CD4-positive, alpha-beta memory T cell (primary cell): ENCODE measurements around the gene STT3A. TPM values are rescaled to one million over a fixed set of nuclear protein-coding genes. Genes with fewer than 3 reads are reported as not detected.

Experiments used
- CTCF ChIA-PET: fragments of 350-600 bp; sonication (Branson Sonifier 250); formaldehyde crosslinking; loops from one replicate; lab custom pipeline; 2021; ENCODE audit warnings: inconsistent platforms; ENCODE audit not compliant: partially characterized antibody; lab: Charles Lee
- POLR2A ChIA-PET: fragments of 350-600 bp; sonication (Branson Sonifier 250); formaldehyde crosslinking; loops from one replicate; lab custom pipeline; 2021; ENCODE audit not compliant: partially characterized antibody; lab: Charles Lee
- DNase-seq, 5 donors: peaks; one replicate each; pipeline versions ENCODE4 v3.0.0 to v3.0.0-alpha.2; 2020 to 2022; ENCODE audit warnings: mixed read lengths in 1 of 5
- H3K27ac ChIP-seq: one replicate; pipeline ENCODE4 v1.7.0; 2013; ENCODE audit warnings: low read depth, low read length
- H3K27me3 ChIP-seq: 2 replicates; pipeline ENCODE4 v1.7.0; 2013; ENCODE audit warnings: mild to moderate bottlenecking, low read length, moderate library complexity; ENCODE audit not compliant: insufficient read depth
- H3K36me3 ChIP-seq: 2 replicates; pipeline ENCODE4 v1.7.0; 2013; ENCODE audit warnings: mild to moderate bottlenecking, low read length, moderate library complexity; ENCODE audit not compliant: insufficient read depth
- H3K4me1 ChIP-seq: 2 replicates; pipeline ENCODE4 v1.7.0; 2013; ENCODE audit warnings: mild to moderate bottlenecking, low read length, moderate library complexity; ENCODE audit not compliant: insufficient read depth
- H3K4me3 ChIP-seq, 2 donors: one replicate each; pipeline ENCODE4 v1.7.0; 2013; ENCODE audit warnings: low read length in 2 of 2, mild to moderate bottlenecking in 1 of 2
- H3K9me3 ChIP-seq, 2 donors: one replicate each; pipeline ENCODE4 v1.7.0; 2013; ENCODE audit warnings: low read length in 2 of 2, control low read depth in 1 of 2; ENCODE audit not compliant: control insufficient read depth in 1 of 2
- H3K27ac Mint-ChIP-seq, 7 donors: one replicate each; pipeline ENCODE4 v1.8.0; 2020 to 2021; ENCODE audit warnings: mixed read lengths in 7 of 7, mild to moderate bottlenecking in 6 of 7, inconsistent platforms in 3 of 7, moderate library complexity in 3 of 7
- H3K27me3 Mint-ChIP-seq, 2 donors: one replicate each; pipeline ENCODE4 v1.8.0; 2020 to 2021; ENCODE audit warnings: mixed read lengths in 2 of 2
- H3K36me3 Mint-ChIP-seq, 2 donors: one replicate each; pipeline ENCODE4 v1.8.0; 2020 to 2021; ENCODE audit warnings: mixed read lengths in 2 of 2, inconsistent platforms in 1 of 2, mild to moderate bottlenecking in 1 of 2
- H3K4me1 Mint-ChIP-seq, 4 donors: one replicate each; pipeline ENCODE4 v1.8.0; 2020 to 2021; ENCODE audit warnings: mixed read lengths in 4 of 4, mild to moderate bottlenecking in 1 of 4
- H3K4me3 Mint-ChIP-seq, 8 donors: one replicate each; pipeline ENCODE4 v1.8.0; 2020 to 2021; ENCODE audit warnings: mixed read lengths in 8 of 8, mild to moderate bottlenecking in 7 of 8, moderate library complexity in 6 of 8, inconsistent platforms in 3 of 8
- H3K9me3 Mint-ChIP-seq, 8 donors: one replicate each; pipeline ENCODE4 v1.8.0; 2020 to 2021; ENCODE audit warnings: mixed read lengths in 8 of 8, mild to moderate bottlenecking in 5 of 8, inconsistent platforms in 3 of 8, moderate library complexity in 1 of 8
- intact Hi-C: fragments of 100-400 bp; cut with micrococcal nuclease; formaldehyde crosslinking; loops from one replicate; pipeline ENCODE4 v1.15.1; 2023
- polyA plus RNA-seq, 2 donors: library from polyadenylated mRNA; unstranded; fragments of 300-500 nt; fragmentation: Illumina TruSeq; gene quantifications; one replicate each; pipeline ENCODE4 v1.2.3, GENCODE V29; 2021
- total RNA-seq, 2 experiments: library from RNA; stranded (reverse); gene quantifications; one replicate each; pipeline ENCODE4 v1.2.3, GENCODE V29; 2021

Gene STT3A
- total RNA-seq, result 100 to 1,000 TPM; 133 to 138 TPM
- polyA plus RNA-seq, result 10 to 100 TPM; 81.8 to 86.7 TPM

DNA sequence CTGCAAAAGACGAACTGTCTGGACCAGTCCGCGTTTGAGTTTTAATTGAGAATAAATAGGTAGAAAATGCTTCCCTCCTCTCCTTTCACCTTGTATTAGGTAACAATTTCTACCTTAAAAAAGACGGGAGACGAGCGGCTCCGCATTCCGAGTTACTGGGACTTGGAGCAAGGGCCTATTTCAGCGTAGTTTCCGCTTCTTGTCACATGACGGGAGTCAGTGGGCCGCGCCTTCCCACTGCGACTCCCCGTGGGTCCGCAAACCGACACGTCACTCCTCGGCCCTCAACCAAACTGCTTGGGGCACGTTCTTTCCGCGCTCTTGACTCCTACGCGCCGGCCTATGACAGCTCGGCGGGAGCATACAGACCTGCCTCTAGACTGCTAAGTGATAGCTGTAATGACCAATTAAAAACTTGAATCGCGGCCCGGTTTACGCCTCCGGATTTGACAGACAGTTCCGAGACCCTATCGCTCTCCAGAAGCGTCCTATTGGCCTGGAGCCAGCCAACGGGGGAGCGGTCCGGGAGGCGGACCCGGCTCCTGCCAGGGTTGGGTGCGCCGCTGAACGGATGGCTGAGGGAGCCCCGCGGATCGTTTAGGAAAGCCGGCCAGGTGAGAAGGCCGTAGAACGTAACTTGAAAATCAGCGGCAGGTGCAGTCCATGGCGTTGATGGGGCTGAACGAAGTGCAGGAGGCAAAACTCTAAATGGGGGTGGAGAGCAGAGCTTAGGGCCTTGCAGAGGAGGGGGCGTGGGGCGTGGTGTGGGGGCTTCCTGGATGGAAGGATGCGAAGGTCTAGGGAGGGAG lies at the start of gene STT3A:
STT3A (plus strand) TSS at position 548 of the 809 bp plus-strand sequence. CDS start 3,064 bp downstream, outside the sequence.
- H3K36me3 Mint-ChIP-seq, result peaks cover 11 to 18% of the 10 kb centered on the region in 2 donors
- H3K27me3 Mint-ChIP-seq, result no peaks in the 10 kb centered on the region
- peak; percentile 98 to 99 (median 99) for DNase-seq
- H3K4me3 Mint-ChIP-seq, result peak within 1 kb of the TSS; percentile 92 to 98 (median 94)
- intact Hi-C loops, result loop anchor here (1.0 to 10.0 kb wide), 9 partner anchors 23 to 672 kb away; partner anchors contain the start of genes CCDC15, CHEK1, EI24 and FAM118B
- H3K9me3 ChIP-seq, result no peaks in the 10 kb centered on the region
- peaks cover 7% of the 10 kb centered on the region for H3K36me3 ChIP-seq
- CTCF ChIA-PET, result interaction anchor here (0.6 to 6.5 kb wide), 7 partner anchors 10 to 295 kb away, joined by 3 to 37 read pairs (median 4); partner anchors contain the start of genes CHEK1, EI24 and HYLS1
- H3K27me3 ChIP-seq, result no peaks in the 10 kb centered on the region
- H3K4me1 ChIP-seq, result peaks cover 38% of the 10 kb centered on the region
- H3K27ac ChIP-seq, result peak within 1 kb of the TSS; percentile 96
- peaks cover 32 to 59% (median 45%) of the 10 kb centered on the region in 4 donors for H3K4me1 Mint-ChIP-seq
- H3K4me3 ChIP-seq, result peak within 1 kb of the TSS; percentile 97 to 98
- POLR2A ChIA-PET, result interaction anchor here (1.0 to 6.1 kb wide), 21 partner anchors 9 to 846 kb away, joined by 3 to 107 read pairs (median 7); partner anchors contain the start of genes CHEK1, EI24, FOXRED1 and HYLS1
- no peaks in the 10 kb centered on the region for H3K9me3 Mint-ChIP-seq
- H3K27ac Mint-ChIP-seq, result peak within 1 kb of the TSS; percentile 94 to 100 (median 98)

DNA sequence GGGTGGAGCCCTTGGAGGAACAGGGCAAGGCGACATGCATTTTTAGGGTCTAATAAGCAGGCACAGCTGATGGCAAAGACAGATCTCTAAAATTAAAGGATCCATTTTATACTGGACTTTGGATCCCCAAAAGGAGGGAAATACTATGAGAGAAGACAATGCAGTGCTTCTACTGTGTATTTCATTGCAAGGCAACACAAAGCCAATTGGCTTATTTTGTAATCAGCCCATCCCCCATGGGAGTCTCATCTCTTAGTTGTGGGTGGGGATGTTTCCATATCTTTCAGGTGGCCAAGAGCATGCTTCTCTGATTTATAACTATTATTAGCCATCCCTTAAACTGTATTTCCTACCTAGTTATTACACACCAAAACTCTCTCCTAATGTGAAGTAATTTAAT lies 41.9 kb upstream of the STT3A start:
- Histone ChIP-seq H3K4me1 (no peaks in the 10 kb centered on the region), H3K9me3 (peaks cover 0 to 14% of the 10 kb centered on the region in 2 donors), H3K27me3 (no peaks in the 10 kb centered on the region), H3K27ac (no peak overlapping the region), H3K36me3 (no peaks in the 10 kb centered on the region), H3K4me3 (no peak overlapping the region)
- H3K36me3 Mint-ChIP-seq, result peaks cover 13 to 14% of the 10 kb centered on the region in 2 donors
- H3K27ac Mint-ChIP-seq, result no peak overlapping the region
- intact Hi-C loops, result no loop called here
- no peak overlapping the region for H3K4me3 Mint-ChIP-seq
- CTCF ChIA-PET, result no interaction called here
- DNase-seq, result no peak
- POLR2A ChIA-PET, result no interaction called here
- H3K9me3 Mint-ChIP-seq, result peaks cover 3 to 52% (median 38%) of the 10 kb centered on the region in 8 donors
- H3K4me1 Mint-ChIP-seq, result no peaks in the 10 kb centered on the region
- H3K27me3 Mint-ChIP-seq, result peaks cover 1 to 3% of the 10 kb centered on the region in 2 donors

GRCh38 chr11:125551835-125552342 lies 40.8 kb upstream of the STT3A start:
- H3K27me3 Mint-ChIP-seq, result peaks cover 1 to 3% of the 10 kb centered on the region in 2 donors
- Histone ChIP-seq H3K36me3 (no peaks in the 10 kb centered on the region), H3K27ac (no peak overlapping the region), H3K4me1 (no peaks in the 10 kb centered on the region), H3K9me3 (peaks cover 0 to 14% of the 10 kb centered on the region in 2 donors), H3K27me3 (no peaks in the 10 kb centered on the region), H3K4me3 (no peak overlapping the region)
- H3K36me3 Mint-ChIP-seq, result peaks cover 13 to 14% of the 10 kb centered on the region in 2 donors
- ChIA-PET CTCF (no interaction called here), POLR2A (no interaction called here)
- H3K4me1 Mint-ChIP-seq, result no peaks in the 10 kb centered on the region
- no peak overlapping the region for H3K4me3 Mint-ChIP-seq
- intact Hi-C loops, result no loop called here
- DNase-seq, result no peak
- no peak overlapping the region for H3K27ac Mint-ChIP-seq
- H3K9me3 Mint-ChIP-seq, result peaks cover 3 to 58% (median 39%) of the 10 kb centered on the region in 8 donors

DNA sequence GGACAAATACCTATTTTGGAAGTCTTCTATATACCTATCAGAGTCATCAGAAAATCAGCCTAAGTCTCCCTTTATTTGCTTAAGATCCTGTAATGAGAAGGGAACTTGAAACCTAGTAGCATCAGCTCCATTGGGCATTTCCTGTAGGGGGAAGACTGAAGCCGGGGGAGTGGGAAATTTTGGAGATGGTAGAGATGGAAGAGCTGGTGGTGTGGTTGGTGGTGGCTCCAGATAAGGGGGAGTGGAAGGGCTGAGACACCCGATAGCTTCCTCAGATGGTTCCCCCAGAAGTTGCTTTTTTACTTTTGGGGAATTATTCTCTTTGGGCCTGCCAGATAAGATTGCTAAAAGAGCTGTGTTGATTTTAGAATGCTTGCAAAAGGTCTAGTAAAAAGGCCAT lies 39.7 kb upstream of the STT3A start:
- peaks cover 1 to 3% of the 10 kb centered on the region in 2 donors for H3K27me3 Mint-ChIP-seq
- Histone ChIP-seq H3K4me3 (no peak overlapping the region), H3K9me3 (peaks cover 0 to 14% of the 10 kb centered on the region in 2 donors), H3K36me3 (no peaks in the 10 kb centered on the region), H3K27me3 (no peaks in the 10 kb centered on the region), H3K4me1 (no peaks in the 10 kb centered on the region), H3K27ac (no peak overlapping the region)
- CTCF ChIA-PET, result no interaction called here
- POLR2A ChIA-PET, result no interaction called here
- H3K4me1 Mint-ChIP-seq, result no peaks in the 10 kb centered on the region
- intact Hi-C loops, result no loop called here
- H3K36me3 Mint-ChIP-seq, result peaks cover 13 to 14% of the 10 kb centered on the region in 2 donors
- H3K9me3 Mint-ChIP-seq, result peaks cover 3 to 58% (median 39%) of the 10 kb centered on the region in 8 donors
- DNase-seq, result no peak
- H3K4me3 Mint-ChIP-seq, result peak overlapping the region in 1 of 8 donors; percentile 4
- H3K27ac Mint-ChIP-seq, result no peak overlapping the region

DNA sequence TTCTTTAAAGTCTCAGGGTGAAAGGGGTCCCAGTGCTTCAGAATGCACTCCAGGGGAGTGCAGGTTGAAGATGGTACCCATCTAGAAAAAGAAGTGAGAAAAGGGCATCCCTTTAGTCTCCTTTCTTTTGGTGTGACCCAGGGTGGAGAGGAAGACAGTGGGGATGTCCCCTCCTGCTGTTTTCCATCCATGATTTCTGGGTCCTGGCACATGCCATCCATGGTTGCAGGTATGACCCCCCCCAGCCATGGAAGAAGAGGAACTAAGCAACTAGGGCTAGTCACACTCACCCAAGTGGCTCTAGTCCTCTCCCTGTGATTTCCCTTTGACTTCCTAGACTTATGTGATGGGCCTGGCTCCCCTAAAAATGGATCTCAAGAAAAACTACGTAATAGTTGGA lies 39.3 kb upstream of the STT3A start:
- intact Hi-C loops, result no loop called here
- Histone ChIP-seq H3K9me3 (peaks cover 0 to 14% of the 10 kb centered on the region in 2 donors), H3K4me3 (no peak overlapping the region), H3K27ac (no peak overlapping the region), H3K36me3 (no peaks in the 10 kb centered on the region), H3K27me3 (no peaks in the 10 kb centered on the region), H3K4me1 (no peaks in the 10 kb centered on the region)
- ChIA-PET CTCF (no interaction called here), POLR2A (no interaction called here)
- no peak overlapping the region for H3K27ac Mint-ChIP-seq
- H3K9me3 Mint-ChIP-seq, result peaks cover 3 to 58% (median 39%) of the 10 kb centered on the region in 8 donors
- DNase-seq, result no peak
- H3K36me3 Mint-ChIP-seq, result peaks cover 13 to 14% of the 10 kb centered on the region in 2 donors
- H3K27me3 Mint-ChIP-seq, result peaks cover 0 to 3% of the 10 kb centered on the region in 2 donors
- H3K4me3 Mint-ChIP-seq, result no peak overlapping the region
- H3K4me1 Mint-ChIP-seq, result no peaks in the 10 kb centered on the region

GRCh38 chr11:125554038-125554437 lies 38.6 kb upstream of the STT3A start:
- Mint-ChIP-seq H3K9me3 (peaks cover 3 to 58% (median 39%) of the 10 kb centered on the region in 8 donors), H3K36me3 (peaks cover 13 to 14% of the 10 kb centered on the region in 2 donors), H3K4me1 (no peaks in the 10 kb centered on the region), H3K27me3 (peaks cover 0 to 3% of the 10 kb centered on the region in 2 donors), H3K27ac (no peak overlapping the region), H3K4me3 (no peak overlapping the region)
- Histone ChIP-seq H3K36me3 (no peaks in the 10 kb centered on the region), H3K27ac (no peak overlapping the region), H3K27me3 (no peaks in the 10 kb centered on the region), H3K9me3 (peaks cover 0 to 14% of the 10 kb centered on the region in 2 donors), H3K4me3 (no peak overlapping the region), H3K4me1 (no peaks in the 10 kb centered on the region)
- POLR2A ChIA-PET, result no interaction called here
- CTCF ChIA-PET, result no interaction called here
- intact Hi-C loops, result no loop called here
- DNase-seq, result no peak

DNA sequence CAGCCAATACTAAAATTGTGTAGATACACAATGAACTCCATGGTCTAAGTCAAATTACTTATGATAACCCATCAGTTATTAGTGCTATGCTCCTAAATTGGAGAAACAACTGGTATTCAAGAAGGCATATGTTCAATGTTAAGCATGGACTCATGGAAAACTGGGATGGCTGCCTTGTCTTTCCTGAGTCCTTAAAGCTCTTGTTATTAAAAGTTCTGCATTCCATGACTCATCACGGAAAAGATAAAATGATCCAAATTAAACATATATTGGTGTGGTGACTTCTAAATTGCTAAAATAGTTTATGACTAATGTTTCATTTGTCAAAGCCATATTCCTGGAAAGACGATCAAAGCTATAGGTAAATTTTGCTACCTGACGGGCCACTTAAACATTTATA lies 32.8 kb upstream of the STT3A start:
- H3K27me3 ChIP-seq, result no peaks in the 10 kb centered on the region
- H3K9me3 ChIP-seq, result no peaks in the 10 kb centered on the region
- ChIA-PET POLR2A (no interaction called here), CTCF (interaction anchor here (1.3 kb wide), 1 partner anchor 9 kb away, joined by 5 read pairs; no protein-coding TSS in a partner anchor)
- Mint-ChIP-seq H3K27me3 (no peaks in the 10 kb centered on the region), H3K27ac (no peak overlapping the region), H3K36me3 (no peaks in the 10 kb centered on the region), H3K4me1 (no peaks in the 10 kb centered on the region), H3K4me3 (no peak overlapping the region), H3K9me3 (peaks cover 0 to 14% (median 10%) of the 10 kb centered on the region in 8 donors)
- DNase-seq, result no peak
- intact Hi-C loops, result loop anchor here (10.0 kb wide), 1 partner anchor 705 kb away; the partner anchor contains the start of genes FOXRED1 and SRPRA
- H3K4me1 ChIP-seq, result no peaks in the 10 kb centered on the region
- H3K27ac ChIP-seq, result no peak overlapping the region
- H3K4me3 ChIP-seq, result no peak overlapping the region
- H3K36me3 ChIP-seq, result no peaks in the 10 kb centered on the region
